GM04503 (cell line): ENCODE data around the gene GNAQ.
"Not testable (repeated sequence)": the region's sequence is repeated elsewhere in the genome, so short reads cannot be mapped to it uniquely, and the experiment has no call there.

ENCODE experiments used
- DNase-seq: peaks from one replicate; pipeline ENCODE4 v3.0.0-alpha.2; 2012; ENCODE audit warnings: low read depth

GNAQ gene

DNA sequence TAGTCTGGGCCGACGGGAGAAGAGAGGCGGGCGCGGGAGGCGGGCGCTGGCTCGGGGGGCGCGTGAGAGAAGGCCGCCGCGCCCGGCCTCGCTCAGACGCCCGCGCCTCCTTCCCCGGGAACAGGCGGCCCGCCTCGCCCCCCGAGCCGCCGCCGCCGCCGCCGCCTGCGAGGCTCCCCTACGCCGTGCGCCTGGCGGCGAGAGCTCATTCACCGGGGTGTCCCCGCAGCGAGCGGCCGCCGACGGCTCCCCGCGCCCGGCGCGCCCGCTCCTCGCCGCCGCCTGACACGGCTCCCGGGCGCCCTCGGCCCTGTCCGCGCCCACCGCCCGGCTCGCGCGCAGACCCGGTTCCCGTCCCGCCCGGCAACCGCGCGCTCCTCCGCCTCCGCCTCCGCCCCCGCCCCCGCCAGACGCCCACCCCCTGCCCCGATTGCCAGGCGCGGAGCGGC, at the start of gene GNAQ:
GNAQ (minus strand) TSS at position 368 of the 449 bp plus-strand sequence. CDS start 576 bp downstream, outside the sequence.
- DNase-seq, result no peak

DNA sequence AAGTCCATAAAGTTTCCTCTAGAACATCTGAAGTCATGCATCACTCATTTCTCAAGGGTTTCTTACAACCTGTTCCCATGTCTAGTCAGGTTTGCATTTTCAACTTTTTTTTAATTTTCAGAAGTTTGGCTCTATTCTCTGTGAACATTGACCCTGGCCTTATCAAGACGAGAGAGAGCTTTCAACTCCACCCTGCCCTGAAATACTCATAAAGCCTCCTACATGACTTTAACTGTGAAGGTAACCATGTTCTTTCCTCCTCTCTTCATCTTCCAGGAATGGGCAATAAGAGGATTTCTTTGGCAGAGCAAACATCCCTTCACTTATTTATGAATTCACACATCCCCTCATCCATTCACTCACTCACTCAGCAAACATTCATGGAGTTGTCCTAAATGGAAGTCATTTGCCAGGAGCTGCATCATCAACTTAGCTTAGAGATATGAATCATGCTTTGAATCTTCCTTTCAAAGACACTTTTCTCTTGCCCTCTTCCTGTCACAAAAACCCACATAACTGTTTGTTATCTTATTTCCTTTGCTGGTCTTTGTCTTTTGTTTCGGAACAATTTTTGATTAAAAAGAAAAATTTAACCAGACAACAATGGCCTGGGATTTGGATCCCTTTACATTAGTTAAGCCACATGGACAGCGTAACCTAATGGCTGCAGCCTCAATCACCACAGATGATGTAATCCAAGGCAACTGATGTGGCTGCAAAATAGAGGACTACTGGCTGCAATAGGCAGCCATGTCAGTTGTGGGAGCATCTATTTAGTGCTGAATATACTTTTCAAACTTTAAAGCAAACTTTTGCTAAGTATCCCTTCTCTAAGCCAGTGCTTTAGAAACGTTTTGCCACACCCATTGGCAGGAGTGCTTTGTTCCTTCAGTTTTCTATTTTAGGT, 43.0 kb upstream of the GNAQ start:
- no peak for DNase-seq

GRCh38 chr9:78073722-78074121, 42.1 kb upstream of the GNAQ start:
- DNase-seq, result no peak

GRCh38 chr9:78072586-78073199, 41.1 kb upstream of the GNAQ start:
- DNase-seq, result no peak

DNA sequence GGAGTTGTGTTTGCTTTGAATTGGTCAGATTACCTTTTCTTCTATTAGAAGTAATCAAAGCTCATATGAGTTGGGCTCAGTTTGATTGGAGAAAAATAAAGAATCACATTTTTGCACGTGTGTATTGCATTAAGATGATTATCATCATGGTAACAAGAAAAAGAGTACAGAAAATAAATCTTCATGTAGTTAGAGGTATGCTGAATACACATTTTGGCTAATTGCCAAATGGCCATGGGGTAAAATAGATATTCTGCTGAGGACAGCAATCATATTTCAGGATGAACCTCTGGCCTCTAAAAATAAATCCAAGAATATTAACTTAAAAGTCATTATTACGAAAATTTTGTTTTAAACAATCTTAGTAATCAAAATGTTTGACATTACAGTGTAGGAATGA, 38.9 kb upstream of the GNAQ start:
- DNase-seq, result no peak

DNA sequence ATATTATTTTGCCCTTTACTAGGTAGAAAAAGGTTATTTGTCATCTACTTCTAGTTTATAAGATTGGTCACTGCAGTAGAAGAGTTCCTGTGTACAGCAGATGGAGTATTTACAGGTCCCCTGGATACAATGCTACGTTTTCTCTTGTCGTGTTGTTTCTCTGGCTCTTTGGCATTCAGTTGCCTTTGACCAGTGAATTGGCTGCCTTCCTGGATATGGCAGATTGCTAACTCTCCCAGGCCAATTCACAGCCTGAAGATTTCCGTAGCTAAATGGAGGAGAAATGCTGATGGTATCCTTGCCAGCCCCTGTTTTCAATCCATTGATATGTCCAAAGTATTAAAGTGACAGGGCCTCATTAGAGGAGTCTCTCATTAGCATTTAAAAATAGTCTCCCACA, 32.5 kb upstream of the GNAQ start:
- DNase-seq, result no peak

- no peak for DNase-seq
Observed at GRCh38 chr9:78062710-78063109, 31.1 kb upstream of the GNAQ start.

DNA sequence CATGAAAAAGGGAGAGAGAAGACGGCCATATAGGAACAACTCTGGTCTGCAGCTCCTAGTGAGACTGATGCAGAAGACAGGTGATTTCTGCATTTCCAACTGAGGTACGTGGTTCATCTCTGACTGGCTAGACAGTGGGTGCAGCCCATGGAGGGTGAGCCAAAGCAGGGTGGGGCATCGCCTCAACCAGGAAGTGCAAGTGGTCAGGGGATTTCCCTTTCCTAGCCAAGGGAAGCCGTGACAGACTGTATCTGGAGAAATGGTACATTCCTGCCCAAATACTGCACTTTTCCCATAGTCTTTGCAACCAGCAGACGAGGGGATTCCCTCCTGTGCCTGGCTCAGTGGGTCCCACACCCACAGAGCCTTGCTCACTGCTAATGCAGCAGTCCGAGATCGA, 22.6 kb upstream of the GNAQ start:
- not testable (repeated sequence) for DNase-seq

GRCh38 chr9:78053627-78054026, 22.0 kb upstream of the GNAQ start:
- no peak for DNase-seq

GRCh38 chr9:78050421-78050820, 18.8 kb upstream of the GNAQ start:
- DNase-seq, result no peak

DNA sequence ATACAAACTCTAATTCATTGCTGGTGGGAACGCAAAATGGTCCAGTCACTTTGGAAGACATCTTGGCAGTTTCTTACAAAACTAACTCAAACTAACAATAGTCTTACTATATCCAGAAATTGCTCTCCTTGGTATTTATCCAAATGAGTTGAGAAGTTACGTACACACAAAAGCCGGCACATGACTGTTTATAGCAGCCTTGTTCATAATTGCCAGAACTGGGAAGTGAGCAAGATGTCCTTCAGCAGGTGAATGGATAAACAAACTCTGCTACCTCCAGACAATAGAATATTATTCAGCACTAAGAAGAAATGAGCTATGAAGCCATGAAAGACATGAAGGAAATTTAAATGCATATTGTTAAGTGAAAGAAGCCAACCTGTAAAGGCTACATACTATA, 17.9 kb upstream of the GNAQ start:
- no peak for DNase-seq

- DNase-seq, result no peak
Observed at GRCh38 chr9:78047106-78047505, 15.5 kb upstream of the GNAQ start.

GRCh38 chr9:78046112-78046511, 14.5 kb upstream of the GNAQ start:
- DNase-seq, result no peak

- DNase-seq, result no peak
Observed at GRCh38 chr9:78044886-78045285, 13.3 kb upstream of the GNAQ start.

GRCh38 chr9:78044189-78044588, 12.6 kb upstream of the GNAQ start:
- no peak for DNase-seq

- no peak for DNase-seq
Observed at GRCh38 chr9:78041971-78042370, 10.4 kb upstream of the GNAQ start.

- no peak for DNase-seq
Observed at GRCh38 chr9:78040726-78041125, 9.1 kb upstream of the GNAQ start.

GRCh38 chr9:78038620-78039300, 7.1 kb upstream of the GNAQ start:
- DNase-seq, result no peak

- DNase-seq, result no peak
Observed at GRCh38 chr9:78035383-78035993, 3.9 kb upstream of the GNAQ start.

DNA sequence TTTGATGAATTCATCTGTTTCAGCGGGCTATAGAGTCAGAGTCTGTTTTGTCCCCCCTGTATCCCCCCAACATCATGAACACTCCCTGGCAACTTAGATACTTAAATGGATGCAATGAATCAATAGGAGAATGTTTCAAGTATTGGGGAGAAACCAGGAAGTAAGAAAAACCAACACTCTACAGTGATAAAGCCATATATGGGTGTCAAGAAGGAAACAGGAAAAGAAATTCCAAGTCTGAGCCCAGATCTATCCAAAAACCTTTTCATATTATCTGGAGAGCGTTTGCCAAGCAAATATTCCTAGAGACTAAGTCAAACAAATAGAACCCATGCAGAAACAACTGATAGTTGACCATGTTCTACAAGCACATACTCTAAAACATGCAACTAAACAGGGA, 2.3 kb upstream of the GNAQ start:
- no peak for DNase-seq

DNA sequence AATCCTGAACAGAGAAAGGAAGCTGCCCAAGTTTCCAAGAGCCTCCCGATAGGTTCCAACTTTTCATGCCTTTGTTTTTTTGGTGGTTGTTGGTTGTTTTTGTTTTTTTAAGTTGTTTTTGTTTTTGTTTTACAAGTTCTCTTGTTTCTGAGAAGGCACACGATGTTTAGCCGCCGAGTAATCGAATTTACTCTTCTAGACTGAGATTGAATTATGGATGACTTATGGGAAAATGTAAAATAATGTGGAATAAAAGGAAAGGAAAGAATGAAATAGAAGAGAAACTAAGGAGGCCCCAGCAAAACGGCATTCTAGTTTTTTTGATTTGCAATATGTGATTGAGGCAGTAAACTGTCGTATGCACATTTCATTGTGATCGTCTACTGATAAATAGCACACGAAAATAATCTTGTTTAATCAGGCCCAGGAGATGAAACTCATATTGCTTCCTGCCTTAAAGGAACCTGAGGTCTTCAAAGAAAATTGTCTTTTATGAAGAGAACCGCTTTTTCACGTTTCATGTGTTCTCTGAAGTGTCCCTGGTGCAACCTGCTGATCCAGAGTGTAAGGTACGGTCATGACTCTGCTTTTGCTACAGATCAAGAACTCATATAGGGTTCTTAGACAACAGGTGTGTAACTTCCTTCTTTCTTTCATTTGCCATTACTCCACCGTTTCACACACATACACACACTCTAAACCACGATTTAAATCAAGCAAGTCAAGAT, 1.3 kb upstream of the GNAQ start:
- no peak for DNase-seq
